GM23248 (cell line): ENCODE results near the gene KRT80. TPM values are rescaled to one million over a fixed set of nuclear protein-coding genes. Genes with fewer than 3 reads are reported as not detected.

ENCODE experiments used
- DNase-seq: peaks from one replicate; pipeline ENCODE4 v3.0.0-alpha.2; 2015
- H2AFZ ChIP-seq: fragments of 200-600 bp; sonication (generic); 2 replicates; pipeline ENCODE4 v1.6.1; 2016; ENCODE audit warnings: antibody characterized with exemption
- H3F3A ChIP-seq: fragments of 200-600 bp; sonication (generic); 2 replicates; pipeline ENCODE4 v1.6.1; 2016; ENCODE audit warnings: mild to moderate bottlenecking, antibody characterized with exemption, mixed run types; ENCODE audit not compliant: insufficient read depth
- H3K27ac ChIP-seq: fragments of 200-600 bp; sonication (generic); 2 replicates; pipeline ENCODE4 v1.5.1; 2016; ENCODE audit warnings: mild to moderate bottlenecking
- H3K27me3 ChIP-seq: fragments of 200-600 bp; sonication (generic); replicated peaks from 2 replicates; pipeline ENCODE4 v1.6.1; 2016; ENCODE audit warnings: mild to moderate bottlenecking; ENCODE audit not compliant: insufficient read depth
- H3K36me3 ChIP-seq: fragments of 200-600 bp; sonication (generic); 2 replicates; pipeline ENCODE4 v1.6.1; 2016; ENCODE audit warnings: low read depth, mild to moderate bottlenecking
- H3K4me1 ChIP-seq: fragments of 200-600 bp; sonication (generic); 2 replicates; pipeline ENCODE4 v1.6.1; 2016; ENCODE audit warnings: mild to moderate bottlenecking; ENCODE audit not compliant: insufficient read depth
- H3K4me2 ChIP-seq: fragments of 200-600 bp; sonication (generic); one replicate; pipeline ENCODE4 v1.6.1; 2016; ENCODE audit warnings: mild to moderate bottlenecking; ENCODE audit not compliant: unreplicated experiment
- H3K4me3 ChIP-seq: fragments of 200-600 bp; sonication (generic); 2 replicates; pipeline ENCODE4 v1.5.1; 2016; ENCODE audit warnings: mild to moderate bottlenecking
- H3K79me2 ChIP-seq: fragments of 200-600 bp; sonication (generic); 2 replicates; pipeline ENCODE4 v1.6.1; 2016; ENCODE audit warnings: mild to moderate bottlenecking; ENCODE audit not compliant: insufficient read depth
- H3K9ac ChIP-seq: fragments of 200-600 bp; sonication (generic); 2 replicates; pipeline ENCODE4 v1.6.1; 2016; ENCODE audit warnings: mild to moderate bottlenecking
- H3K9me2 ChIP-seq: fragments of 200-600 bp; sonication (generic); 2 replicates; pipeline ENCODE4 v1.6.1; 2016; ENCODE audit warnings: mixed run types, mild to moderate bottlenecking, moderate library complexity; ENCODE audit not compliant: insufficient read depth
- H3K9me3 ChIP-seq: fragments of 200-600 bp; sonication (generic); one replicate; pipeline ENCODE4 v1.6.1; 2017; ENCODE audit warnings: low read depth
- H4K20me1 ChIP-seq: fragments of 200-600 bp; sonication (generic); 2 replicates; pipeline ENCODE4 v1.6.0; 2016; ENCODE audit not compliant: insufficient read depth
- EZH2 ChIP-seq: fragments of 200-600 bp; sonication (generic); IDR thresholded peaks from 2 replicates; pipeline ENCODE4 v1.6.1; 2018; ENCODE audit warnings: antibody characterized with exemption, mild to moderate bottlenecking; ENCODE audit not compliant: insufficient read depth, poor library complexity, severe bottlenecking
- EZH2phosphoT487 ChIP-seq: fragments of 200-600 bp; sonication (generic); IDR thresholded peaks from 2 replicates; pipeline ENCODE4 v1.6.1; 2018; ENCODE audit warnings: antibody characterized with exemption, moderate library complexity, mild to moderate bottlenecking, low read depth; ENCODE audit not compliant: insufficient read depth
- WGBS, 2 experiments: methylation state at CpG; one replicate each; pipeline ENCODE4 v1.1.6; 2015 to 2017; ENCODE audit warnings: low lambda C conversion rate in 2 of 2, low coverage in 1 of 2; ENCODE audit errors: missing lambda C conversion rate in 2 of 2; 5-methylcytosine and 5-hydroxymethylcytosine counted together
- in situ Hi-C: fragments of 300-500 bp; cut with MboI; formaldehyde crosslinking; loops from 2 replicates; pipeline ENCODE4 v1.15.0; 2020
- polyA plus RNA-seq: library from polyadenylated mRNA; unstranded; fragments of >200 nt; fragmentation: Nextera tagmentation; extraction: Ambion mirVana; gene quantifications from 2 replicates; pipeline ENCODE4 v1.2.1, GENCODE V29; 2016
- total RNA-seq: library from RNA; depleted of rRNA; stranded (reverse); fragments of >200 nt; shearing (Covaris generic); gene quantifications from 2 replicates; pipeline ENCODE4 v1.2.3, GENCODE V29; 2014

Gene KRT80
- total and polyA plus RNA-seq, 2 experiments from 2014 or later, result 0.65 to 1.3 TPM

- Histone ChIP-seq H2AFZ (peak overlapping the region; percentile 67), H3K4me1 (peaks cover 46% of the 10 kb centered on the region), H3K9me3 (no peaks in the 10 kb centered on the region), H3K4me3 (no peak overlapping the region), H3K27me3 (no peaks in the 10 kb centered on the region), H3K36me3 (no peaks in the 10 kb centered on the region), H3K4me2 (peak overlapping the region; percentile 14), H3K9me2 (no peaks in the 10 kb centered on the region), H3K79me2 (no peaks in the 10 kb centered on the region), H3F3A (peaks cover 12% of the 10 kb centered on the region; the same call in 1 of the 2 replicates), H3K27ac (peak overlapping the region; percentile 84), H4K20me1 (no peaks in the 10 kb centered on the region), H3K9ac (peak overlapping the region; percentile 63)
- peak; percentile 87 for DNase-seq
- 62 to 63% methylated on average over 8 of the region's 8 CpGs for WGBS, 2 experiments
- in situ Hi-C loops, result no loop called here
- TF ChIP-seq EZH2, result no peak
- TF ChIP-seq EZH2phosphoT487, result no peak
Measured at GRCh38 chr12:52186118-52186840, 5.5 kb downstream of the KRT80 start.

- Histone ChIP-seq H3K9me2 (no peaks in the 10 kb centered on the region), H3K27ac (no peak overlapping the region), H3K4me2 (peak overlapping the region; percentile 14), H3K4me1 (peaks cover 38% of the 10 kb centered on the region), H3F3A (peaks cover 12% of the 10 kb centered on the region; the same call in 1 of the 2 replicates), H3K27me3 (no peaks in the 10 kb centered on the region), H2AFZ (peak overlapping the region; percentile 67; the same call in 1 of the 2 replicates), H3K9ac (no peak overlapping the region), H3K36me3 (no peaks in the 10 kb centered on the region), H3K4me3 (no peak overlapping the region), H4K20me1 (no peaks in the 10 kb centered on the region), H3K79me2 (no peaks in the 10 kb centered on the region), H3K9me3 (no peaks in the 10 kb centered on the region)
- 93% methylated on average over 16 of the region's 16 CpGs for WGBS, 2 experiments
- no peak for DNase-seq
- TF ChIP-seq EZH2phosphoT487 (no peak), EZH2 (no peak)
- in situ Hi-C loops, result no loop called here
Measured at GRCh38 chr12:52185400-52185967, 6.3 kb downstream of the KRT80 start.

GRCh38 chr12:52184813-52185212 is 7.0 kb downstream of the KRT80 start:
- H2AFZ ChIP-seq, result no peak overlapping the region
- H4K20me1 ChIP-seq, result no peaks in the 10 kb centered on the region
- peaks cover 12% of the 10 kb centered on the region; the same call in 1 of the 2 replicates for H3F3A ChIP-seq
- no peak overlapping the region for H3K4me3 ChIP-seq
- no peaks in the 10 kb centered on the region for H3K9me2 ChIP-seq
- H3K4me1 ChIP-seq, result peaks cover 32% of the 10 kb centered on the region
- no peaks in the 10 kb centered on the region for H3K36me3 ChIP-seq
- in situ Hi-C loops, result no loop called here
- no peak overlapping the region for H3K4me2 ChIP-seq
- no peaks in the 10 kb centered on the region for H3K27me3 ChIP-seq
- no peaks in the 10 kb centered on the region for H3K79me2 ChIP-seq
- no peak for DNase-seq
- TF ChIP-seq EZH2 (no peak), EZH2phosphoT487 (no peak)
- H3K27ac ChIP-seq, result no peak overlapping the region
- no peaks in the 10 kb centered on the region for H3K9me3 ChIP-seq
- 91 to 97% methylated on average over 6 of the region's 6 CpGs for WGBS, 2 experiments
- no peak overlapping the region for H3K9ac ChIP-seq

- Histone ChIP-seq H3K9me2 (no peaks in the 10 kb centered on the region), H3K9ac (no peak overlapping the region), H3F3A (peaks cover 12% of the 10 kb centered on the region; the same call in 1 of the 2 replicates), H3K79me2 (no peaks in the 10 kb centered on the region), H3K4me1 (peaks cover 25% of the 10 kb centered on the region), H3K4me3 (no peak overlapping the region), H3K27me3 (no peaks in the 10 kb centered on the region), H3K9me3 (no peaks in the 10 kb centered on the region), H3K27ac (no peak overlapping the region), H2AFZ (no peak overlapping the region), H4K20me1 (no peaks in the 10 kb centered on the region), H3K36me3 (no peaks in the 10 kb centered on the region), H3K4me2 (no peak overlapping the region)
- in situ Hi-C loops, result no loop called here
- TF ChIP-seq EZH2phosphoT487 (no peak), EZH2 (no peak)
- WGBS, 2 experiments, result 88 to 94% methylated on average over 6 to 7 of the region's 8 CpGs
- no peak for DNase-seq
Measured at GRCh38 chr12:52183971-52184370, 7.8 kb downstream of the KRT80 start.
